HL-60/S4 (cell line): ENCODE data around the gene CLSTN3.
"Not testable (repeated sequence)": the region's sequence is repeated elsewhere in the genome, so short reads cannot be mapped to it uniquely, and the experiment has no call there.

ENCODE experiments used
- in situ Hi-C: fragments of 300-500 bp; cut with MboI; formaldehyde crosslinking; loops from 2 replicates; pipeline ENCODE4 v1.14.3; 2022; ENCODE audit warnings: low sequenced_read_pairs

CLSTN3 gene

GRCh38 chr12:7176595-7176994 lies 46.4 kb downstream of the CLSTN3 start:
- in situ Hi-C loops: no loop called here

GRCh38 chr12:7178481-7178880 lies 48.3 kb downstream of the CLSTN3 start:
- in situ Hi-C loops: no loop called here

GRCh38 chr12:7180685-7181084 lies 50.5 kb downstream of the CLSTN3 start:
- in situ Hi-C loops: no loop called here

- in situ Hi-C loops: not testable (repeated sequence)
These were observed 55.9 kb downstream of the CLSTN3 start for GRCh38 chr12:7186058-7186457.

- in situ Hi-C loops: no loop called here
These were observed 58.6 kb downstream of the CLSTN3 start for GRCh38 chr12:7188562-7189397.

- in situ Hi-C loops: no loop called here
These were observed 59.5 kb downstream of the CLSTN3 start, which contains the start of gene PEX5 for GRCh38 chr12:7189398-7190267. Gene PEX5, plus strand, starts transcription at chr12:7189686. Its CDS starts 692 bp downstream, at chr12:7190378.

GRCh38 chr12:7190268-7191055 lies 60.3 kb downstream of the CLSTN3 start:
- in situ Hi-C loops: no loop called here

- in situ Hi-C loops: no loop called here
These were observed 63.5 kb downstream of the CLSTN3 start for GRCh38 chr12:7193674-7194073.

GRCh38 chr12:7197841-7198240 lies 67.7 kb downstream of the CLSTN3 start:
- in situ Hi-C loops: no loop called here

- in situ Hi-C loops: no loop called here
These were observed 72.9 kb downstream of the CLSTN3 start for GRCh38 chr12:7203109-7203508.

- in situ Hi-C loops: no loop called here
These were observed 74.9 kb downstream of the CLSTN3 start for GRCh38 chr12:7205091-7205490.

- in situ Hi-C loops: no loop called here
These were observed 76.5 kb downstream of the CLSTN3 start for GRCh38 chr12:7206691-7207090.

GRCh38 chr12:7207866-7208625 lies 77.9 kb downstream of the CLSTN3 start:
- in situ Hi-C loops: no loop called here
